K562 (cell line): ENCODE data around the gene CFAP58. TPM values are rescaled to one million over a fixed set of nuclear protein-coding genes. Genes with fewer than 3 reads are reported as not detected.

ENCODE experiments used
- CBX8 ChIP-seq: fragments of 200-600 bp; sonication (generic); IDR thresholded peaks from 2 replicates; pipeline ENCODE4 v1.6.1; 2012; ENCODE audit warnings: borderline replicate concordance, mixed run types, low read depth, mild to moderate bottlenecking, moderate library complexity, mixed read lengths, low read length, control low read depth, inconsistent platforms; ENCODE audit not compliant: poor library complexity, severe bottlenecking; ENCODE audit errors: extremely low read depth
- CREB3L1 ChIP-seq: fragments of 450-650 bp; IDR thresholded peaks from 2 replicates; pipeline ENCODE4 v1.6.1; 2014; ENCODE audit warnings: low read depth, mild to moderate bottlenecking, moderate library complexity, borderline replicate concordance
- NFE2L1 ChIP-seq: fragments of 450-650 bp; IDR thresholded peaks from 2 replicates; pipeline ENCODE4 v1.6.1; 2016; ENCODE audit warnings: missing genetic modification characterization, low read depth, mild to moderate bottlenecking, missing compliant biosample characterization, moderate library complexity, borderline replicate concordance
- NR2C1 ChIP-seq, 2 experiments: fragments of 450-650 bp; IDR thresholded peaks; 2 replicates each; pipeline ENCODE4 v1.6.1; 2017; ENCODE audit warnings: mild to moderate bottlenecking in 2 of 2, antibody characterized with exemption in 1 of 2, inconsistent platforms in 1 of 2, missing compliant biosample characterization in 1 of 2, missing genetic modification characterization in 1 of 2
- WHSC1 ChIP-seq: IDR thresholded peaks from one replicate; pipeline ENCODE4 v1.6.1; 2012; ENCODE audit warnings: low read length, control low read depth, inconsistent platforms
- ZBTB17 ChIP-seq: fragments of 450-650 bp; formaldehyde crosslinking; IDR thresholded peaks from 2 replicates; pipeline ENCODE4 v1.4.0; 2020; ENCODE audit warnings: mild to moderate bottlenecking
- ZNF431 ChIP-seq: sonication (generic); formaldehyde crosslinking; IDR thresholded peaks from 2 replicates; pipeline ENCODE4 v1.8.0; 2022; ENCODE audit warnings: mild to moderate bottlenecking, missing genetic modification reagents
- ZNF507 ChIP-seq: conservative IDR thresholded peaks from 2 replicates; pipeline ENCODE4 v1.6.1; 2017; ENCODE audit warnings: missing genetic modification characterization, missing compliant biosample characterization
- ZNF644 ChIP-seq: fragments of 200-800 bp; sonication (Bioruptor generic); IDR thresholded peaks from 2 replicates; pipeline ENCODE4 v1.6.1; 2016; ENCODE audit warnings: low read depth, missing genetic modification characterization, missing compliant biosample characterization
- polyA plus RNA-seq, 8 experiments: library from polyadenylated mRNA; depleted of rRNA in 4 of 8; stranded (reverse) in 5 of 8; unstranded in 3 of 8; fragments of >200 nt; fragmentation: Nextera tagmentation in 2 of 8; fragmentation: Illumina TruSeq in 1 of 8; extraction: Ambion mirVana in 2 of 8; extraction: Trizol in 1 of 8; gene quantifications; 2 replicates each; pipeline versions ENCODE4 v1.2.1 to v1.2.3, GENCODE V29; 2011 to 2014; ENCODE audit warnings: inconsistent platforms in 1 of 8, missing spikeins in 1 of 8
- total RNA-seq, 7 experiments: library from RNA; depleted of rRNA in 6 of 7; stranded (reverse); fragments of >200 nt in 6 of 7; fragmentation: Illumina TruSeq in 2 of 7; extraction: Trizol in 2 of 7; gene quantifications; 2 replicates each; pipeline versions ENCODE4 v1.2.1 to v1.2.3, GENCODE V29; 2011 to 2021; ENCODE audit warnings: low replicate concordance in 1 of 7
- TF ChIP-seq, protein P1 (sequence below): IDR thresholded peaks from 2 replicates; pipeline ENCODE4 v1.6.1; 2011; ENCODE audit warnings: borderline replicate concordance, low read depth, mild to moderate bottlenecking, moderate library complexity, low read length; ENCODE audit not compliant: insufficient read depth, poor library complexity, severe bottlenecking
- TF ChIP-seq, protein P2 (sequence below): IDR thresholded peaks from 2 replicates; pipeline ENCODE4 v1.6.1; 2011; ENCODE audit not compliant: insufficient read length; ENCODE audit errors: extremely low read depth
- TF ChIP-seq, protein P3 (sequence below): fragments of 250-450 bp; sonication (Bioruptor Pico); IDR thresholded peaks from 2 replicates; pipeline ENCODE4 v1.8.0; 2022; ENCODE audit warnings: inconsistent platforms
- TF ChIP-seq, protein P4 (sequence below): fragments of 250-450 bp; sonication (Bioruptor Pico); IDR thresholded peaks from 2 replicates; pipeline ENCODE4 v1.5.0; 2020; ENCODE audit warnings: mild to moderate bottlenecking, borderline replicate concordance
- TF ChIP-seq, protein P5 (sequence below), 3 experiments: IDR thresholded peaks in 2 of 3; conservative IDR thresholded peaks in 1 of 3; 2 replicates each; pipeline ENCODE4 v1.5.1; 2011 to 2012; ENCODE audit warnings: low read length in 3 of 3, mild to moderate bottlenecking in 3 of 3, control low read depth in 2 of 3, improper control_type of control experiment in 1 of 3, inconsistent platforms in 1 of 3, low read depth in 1 of 3, mixed read lengths in 1 of 3, moderate library complexity in 1 of 3; ENCODE audit not compliant: insufficient read depth in 2 of 3

Gene CFAP58
- total and polyA plus RNA-seq, 9 of the 15 experiments (the other 6 are each of a cell fraction or from before 2014, with no cell fraction given) = 0.08 to 2.0 (median 0.71) TPM

GRCh38 chr10:104332243-104333031, 21.2 kb upstream of the CFAP58 start (continued):
- no peak for TF ChIP-seq ZNF431 (CRISPR knock-in tag)
- TF ChIP-seq, protein P1, sequence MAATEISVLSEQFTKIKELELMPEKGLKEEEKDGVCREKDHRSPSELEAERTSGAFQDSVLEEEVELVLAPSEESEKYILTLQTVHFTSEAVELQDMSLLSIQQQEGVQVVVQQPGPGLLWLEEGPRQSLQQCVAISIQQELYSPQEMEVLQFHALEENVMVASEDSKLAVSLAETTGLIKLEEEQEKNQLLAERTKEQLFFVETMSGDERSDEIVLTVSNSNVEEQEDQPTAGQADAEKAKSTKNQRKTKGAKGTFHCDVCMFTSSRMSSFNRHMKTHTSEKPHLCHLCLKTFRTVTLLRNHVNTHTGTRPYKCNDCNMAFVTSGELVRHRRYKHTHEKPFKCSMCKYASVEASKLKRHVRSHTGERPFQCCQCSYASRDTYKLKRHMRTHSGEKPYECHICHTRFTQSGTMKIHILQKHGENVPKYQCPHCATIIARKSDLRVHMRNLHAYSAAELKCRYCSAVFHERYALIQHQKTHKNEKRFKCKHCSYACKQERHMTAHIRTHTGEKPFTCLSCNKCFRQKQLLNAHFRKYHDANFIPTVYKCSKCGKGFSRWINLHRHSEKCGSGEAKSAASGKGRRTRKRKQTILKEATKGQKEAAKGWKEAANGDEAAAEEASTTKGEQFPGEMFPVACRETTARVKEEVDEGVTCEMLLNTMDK = no peak
- no peak for TF ChIP-seq ZBTB17 (CRISPR knock-in tag)
- no peak for TF ChIP-seq NFE2L1 (tag)
- TF ChIP-seq CREB3L1 = no peak
- TF ChIP-seq, protein P2, sequence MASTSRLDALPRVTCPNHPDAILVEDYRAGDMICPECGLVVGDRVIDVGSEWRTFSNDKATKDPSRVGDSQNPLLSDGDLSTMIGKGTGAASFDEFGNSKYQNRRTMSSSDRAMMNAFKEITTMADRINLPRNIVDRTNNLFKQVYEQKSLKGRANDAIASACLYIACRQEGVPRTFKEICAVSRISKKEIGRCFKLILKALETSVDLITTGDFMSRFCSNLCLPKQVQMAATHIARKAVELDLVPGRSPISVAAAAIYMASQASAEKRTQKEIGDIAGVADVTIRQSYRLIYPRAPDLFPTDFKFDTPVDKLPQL = no peak
- no peak for TF ChIP-seq ZNF507
- no peak for TF ChIP-seq WHSC1
- peak; percentile 33; the same call in 1 of the 2 replicates for TF ChIP-seq NR2C1 (IDR thresholded peaks at IDR 0.05)
- peak; percentile 44; the same call in 1 of the 2 replicates for TF ChIP-seq NR2C1 (tag; IDR thresholded peaks at IDR 0.05)
- TF ChIP-seq, protein P3, sequence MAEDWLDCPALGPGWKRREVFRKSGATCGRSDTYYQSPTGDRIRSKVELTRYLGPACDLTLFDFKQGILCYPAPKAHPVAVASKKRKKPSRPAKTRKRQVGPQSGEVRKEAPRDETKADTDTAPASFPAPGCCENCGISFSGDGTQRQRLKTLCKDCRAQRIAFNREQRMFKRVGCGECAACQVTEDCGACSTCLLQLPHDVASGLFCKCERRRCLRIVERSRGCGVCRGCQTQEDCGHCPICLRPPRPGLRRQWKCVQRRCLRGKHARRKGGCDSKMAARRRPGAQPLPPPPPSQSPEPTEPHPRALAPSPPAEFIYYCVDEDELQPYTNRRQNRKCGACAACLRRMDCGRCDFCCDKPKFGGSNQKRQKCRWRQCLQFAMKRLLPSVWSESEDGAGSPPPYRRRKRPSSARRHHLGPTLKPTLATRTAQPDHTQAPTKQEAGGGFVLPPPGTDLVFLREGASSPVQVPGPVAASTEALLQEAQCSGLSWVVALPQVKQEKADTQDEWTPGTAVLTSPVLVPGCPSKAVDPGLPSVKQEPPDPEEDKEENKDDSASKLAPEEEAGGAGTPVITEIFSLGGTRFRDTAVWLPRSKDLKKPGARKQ = no peak
- TF ChIP-seq, protein P4, sequence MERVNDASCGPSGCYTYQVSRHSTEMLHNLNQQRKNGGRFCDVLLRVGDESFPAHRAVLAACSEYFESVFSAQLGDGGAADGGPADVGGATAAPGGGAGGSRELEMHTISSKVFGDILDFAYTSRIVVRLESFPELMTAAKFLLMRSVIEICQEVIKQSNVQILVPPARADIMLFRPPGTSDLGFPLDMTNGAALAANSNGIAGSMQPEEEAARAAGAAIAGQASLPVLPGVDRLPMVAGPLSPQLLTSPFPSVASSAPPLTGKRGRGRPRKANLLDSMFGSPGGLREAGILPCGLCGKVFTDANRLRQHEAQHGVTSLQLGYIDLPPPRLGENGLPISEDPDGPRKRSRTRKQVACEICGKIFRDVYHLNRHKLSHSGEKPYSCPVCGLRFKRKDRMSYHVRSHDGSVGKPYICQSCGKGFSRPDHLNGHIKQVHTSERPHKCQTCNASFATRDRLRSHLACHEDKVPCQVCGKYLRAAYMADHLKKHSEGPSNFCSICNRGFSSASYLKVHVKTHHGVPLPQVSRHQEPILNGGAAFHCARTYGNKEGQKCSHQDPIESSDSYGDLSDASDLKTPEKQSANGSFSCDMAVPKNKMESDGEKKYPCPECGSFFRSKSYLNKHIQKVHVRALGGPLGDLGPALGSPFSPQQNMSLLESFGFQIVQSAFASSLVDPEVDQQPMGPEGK (CRISPR knock-in tag) = no peak
- TF ChIP-seq CBX8 = no peak
- no peak for TF ChIP-seq ZNF644 (tag)
- TF ChIP-seq, protein P5, sequence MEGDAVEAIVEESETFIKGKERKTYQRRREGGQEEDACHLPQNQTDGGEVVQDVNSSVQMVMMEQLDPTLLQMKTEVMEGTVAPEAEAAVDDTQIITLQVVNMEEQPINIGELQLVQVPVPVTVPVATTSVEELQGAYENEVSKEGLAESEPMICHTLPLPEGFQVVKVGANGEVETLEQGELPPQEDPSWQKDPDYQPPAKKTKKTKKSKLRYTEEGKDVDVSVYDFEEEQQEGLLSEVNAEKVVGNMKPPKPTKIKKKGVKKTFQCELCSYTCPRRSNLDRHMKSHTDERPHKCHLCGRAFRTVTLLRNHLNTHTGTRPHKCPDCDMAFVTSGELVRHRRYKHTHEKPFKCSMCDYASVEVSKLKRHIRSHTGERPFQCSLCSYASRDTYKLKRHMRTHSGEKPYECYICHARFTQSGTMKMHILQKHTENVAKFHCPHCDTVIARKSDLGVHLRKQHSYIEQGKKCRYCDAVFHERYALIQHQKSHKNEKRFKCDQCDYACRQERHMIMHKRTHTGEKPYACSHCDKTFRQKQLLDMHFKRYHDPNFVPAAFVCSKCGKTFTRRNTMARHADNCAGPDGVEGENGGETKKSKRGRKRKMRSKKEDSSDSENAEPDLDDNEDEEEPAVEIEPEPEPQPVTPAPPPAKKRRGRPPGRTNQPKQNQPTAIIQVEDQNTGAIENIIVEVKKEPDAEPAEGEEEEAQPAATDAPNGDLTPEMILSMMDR (IDR thresholded peaks at IDR 0.05 in 2 of 3, conservative IDR thresholded peaks at IDR 0.05 in 1 of 3; ENCODE audit: insufficient read depth in 2 of 3, low read depth in 1 of 3, low read length in 3 of 3) = no peak
